Stimulated activated CD8-positive, alpha-beta memory T cell treated with anti-CD3 and anti-CD28 coated beads, Interleukin-12 subunit alpha, Interleukin-12 subunit beta, amount 100 ng/mL, for 1 hour (primary cell): ENCODE results near the gene FGF3.
"Not testable (repeated sequence)": the region's sequence is repeated elsewhere in the genome, so short reads cannot be mapped to it uniquely, and the experiment has no call there.

Experiments
- DNase-seq: peaks from one replicate; pipeline ENCODE4 v3.0.0-alpha.2; 2020; ENCODE audit warnings: low read depth

FGF3 gene

DNA sequence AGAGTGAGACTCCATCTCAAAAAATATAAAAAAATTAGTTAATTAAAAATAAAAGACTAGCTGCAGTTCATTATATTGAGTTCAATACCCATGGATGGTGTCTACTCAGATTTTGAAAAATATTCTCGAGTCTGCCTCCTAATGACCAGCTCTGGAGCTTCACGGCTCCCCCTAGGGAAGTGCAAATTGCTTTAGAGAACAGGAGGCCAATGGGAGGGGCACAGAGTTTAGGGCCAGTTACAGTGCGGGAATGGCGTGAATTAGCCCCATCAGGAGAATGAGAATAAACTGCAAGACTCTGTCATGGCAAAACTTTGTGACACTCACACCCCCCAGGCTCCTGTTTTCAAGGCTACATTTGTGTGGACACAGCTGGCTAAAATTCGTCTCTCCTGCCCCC lies 48.7 kb downstream of the FGF3 start:
- DNase-seq, result no peak

DNA sequence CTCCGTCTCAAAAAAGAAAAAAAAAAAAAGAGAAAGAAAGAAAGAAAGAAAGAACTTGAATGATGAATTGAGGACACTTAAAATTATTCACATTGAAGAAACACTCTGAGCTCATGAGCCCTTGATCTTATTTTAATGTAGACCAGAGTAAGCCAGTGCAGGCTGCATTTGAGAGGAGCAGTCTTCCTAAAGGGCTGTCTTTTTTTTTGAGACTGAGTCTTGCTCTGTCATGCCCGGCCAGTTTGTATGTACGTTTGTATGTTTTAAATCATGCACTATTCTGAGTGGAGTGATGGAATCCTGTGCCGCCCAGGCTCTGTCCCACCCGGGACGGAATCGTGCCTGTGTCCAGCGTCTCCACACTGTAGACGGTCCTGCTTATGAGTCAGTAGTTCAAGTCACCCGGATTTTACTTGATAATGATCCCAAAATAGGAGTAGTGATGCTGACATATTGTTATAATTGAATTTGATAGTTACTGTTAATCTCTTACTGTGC lies 53.7 kb downstream of the FGF3 start:
- DNase-seq, result no peak

DNA sequence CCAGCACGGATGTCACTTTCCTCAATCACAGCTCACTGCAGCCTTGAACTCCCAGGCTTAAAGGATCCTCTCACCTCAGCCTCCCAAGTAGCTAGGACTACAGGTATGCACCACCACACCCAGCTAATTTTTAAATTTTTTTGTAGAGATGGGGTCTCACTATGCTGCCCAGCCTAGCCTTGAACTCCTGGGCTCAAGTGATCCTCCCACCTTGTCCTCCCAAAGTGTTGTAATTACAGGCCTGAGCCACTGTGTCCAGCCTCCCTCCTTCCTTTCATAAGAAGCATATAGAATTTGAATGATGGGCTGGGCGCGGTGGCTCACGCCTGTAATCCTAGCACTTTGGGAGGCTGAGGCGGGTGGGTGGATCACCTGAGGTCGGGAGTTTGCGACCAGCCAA lies 54.3 kb downstream of the FGF3 start:
- not testable (repeated sequence) for DNase-seq

GRCh38 chr11:69760319-69760718 lies 58.9 kb downstream of the FGF3 start:
- no peak for DNase-seq
